ENCODE results near the gene MEGF11.

GRCh38 chr15:66107070-66107469, 146.5 kb downstream of the MEGF11 start:
- TF ChIP-seq CREB5 (CRISPR knock-in tag; IDR thresholded peaks at IDR 0.05; ENCODE audit: low read depth) (no peak), ZFP30 (CRISPR knock-in tag; IDR thresholded peaks at IDR 0.05) (no peak), TSHZ2 (CRISPR knock-in tag; IDR thresholded peaks at IDR 0.05) (no peak), CSDC2 (CRISPR knock-in tag; IDR thresholded peaks at IDR 0.05) (no peak), ARNTL (CRISPR knock-in tag; IDR thresholded peaks at IDR 0.05; ENCODE audit: borderline replicate concordance, low read depth) (no peak), PATZ1 (CRISPR knock-in tag; IDR thresholded peaks at IDR 0.05; ENCODE audit: borderline replicate concordance) (no peak), GLIS3 (CRISPR knock-in tag; IDR thresholded peaks at IDR 0.05) (no peak), ZNF565 (CRISPR knock-in tag; conservative IDR thresholded peaks at IDR 0.05; ENCODE audit: low read depth) (no peak), BACH2 (CRISPR knock-in tag; IDR thresholded peaks at IDR 0.05; ENCODE audit: borderline replicate concordance) (no peak), ZNF8 (CRISPR knock-in tag; IDR thresholded peaks at IDR 0.05) (no peak)
